Right cardiac atrium (tissue), 5 donors: Measurements from ENCODE around the gene ITPR1. TPM values are rescaled to one million over a fixed set of nuclear protein-coding genes. Genes with fewer than 3 reads are reported as not detected.
A peak's percentile ranks its signal among the peaks of the same experiment; 100 is the strongest.

Experiments
- ATAC-seq, 2 donors: fragments of 200-7000 bp; cut with Tn5 transposase; one replicate each; pipeline versions ENCODE4 v1.8.0 to v1.9.1; 2020; ENCODE audit warnings: moderate library complexity in 2 of 2, mild to moderate bottlenecking in 1 of 2
- DNase-seq, 3 donors: peaks; one replicate each; pipeline ENCODE4 v3.0.0-alpha.2; 2020
- H3K27ac ChIP-seq: one replicate; pipeline ENCODE4 v1.5.1; 2013; ENCODE audit warnings: mild to moderate bottlenecking, low read length, control low read depth, moderate library complexity
- H3K27me3 ChIP-seq: one replicate; pipeline ENCODE4 v1.6.1; 2013; ENCODE audit not compliant: control insufficient read depth, insufficient read depth
- H3K4me1 ChIP-seq: one replicate; pipeline ENCODE4 v1.6.1; 2013; ENCODE audit warnings: low read length; ENCODE audit not compliant: control insufficient read depth, insufficient read depth
- H3K4me3 ChIP-seq: one replicate; pipeline ENCODE4 v1.5.1; 2013; ENCODE audit warnings: low read length, control low read depth
- H3K9me3 ChIP-seq: one replicate; pipeline ENCODE4 v1.6.1; 2013; ENCODE audit warnings: low read length; ENCODE audit not compliant: control insufficient read depth
- WGBS: extraction: QIAGEN DNeasy Blood & Tissue Kit; methylation state at CpG from one replicate; pipeline ENCODE4 v1.1.7; 2013; 5-methylcytosine and 5-hydroxymethylcytosine counted together
- intact Hi-C, 4 donors: fragments of 100-400 bp; cut with DNase I; formaldehyde crosslinking; loops; one replicate each; pipeline versions ENCODE4 v1.11.0 to v1.14.0; 2022 to 2023
- polyA plus RNA-seq: library from polyadenylated mRNA; stranded (reverse); fragments of 200-250 nt; gene quantifications from one replicate; pipeline ENCODE4 v1.2.3, GENCODE V29; 2013
- total RNA-seq, 4 donors: library from RNA; stranded (reverse); fragmentation: NEBNext Ultra II Directional; extraction: Animal tissue kit (Norgen Biotek cat#: 25700); gene quantifications; one replicate each; pipeline ENCODE4 v1.2.1, GENCODE V29; 2021
- donor health status: healthy with polysubstance abuse.
- donor health status: DM: no; HTN: yes; CAD: no.
- donor health status: DM: no; HTN: no; CAD: no.
- donor health status: DM: no; HTN: yes; CAD: no; lungs with severe emphysema.
- donor health status: DM: yes; HTN: yes; CAD: no.

ITPR1 gene
- total and polyA plus RNA-seq, 5 donors = 13.9 to 59.0 (median 39.5) TPM

DNA sequence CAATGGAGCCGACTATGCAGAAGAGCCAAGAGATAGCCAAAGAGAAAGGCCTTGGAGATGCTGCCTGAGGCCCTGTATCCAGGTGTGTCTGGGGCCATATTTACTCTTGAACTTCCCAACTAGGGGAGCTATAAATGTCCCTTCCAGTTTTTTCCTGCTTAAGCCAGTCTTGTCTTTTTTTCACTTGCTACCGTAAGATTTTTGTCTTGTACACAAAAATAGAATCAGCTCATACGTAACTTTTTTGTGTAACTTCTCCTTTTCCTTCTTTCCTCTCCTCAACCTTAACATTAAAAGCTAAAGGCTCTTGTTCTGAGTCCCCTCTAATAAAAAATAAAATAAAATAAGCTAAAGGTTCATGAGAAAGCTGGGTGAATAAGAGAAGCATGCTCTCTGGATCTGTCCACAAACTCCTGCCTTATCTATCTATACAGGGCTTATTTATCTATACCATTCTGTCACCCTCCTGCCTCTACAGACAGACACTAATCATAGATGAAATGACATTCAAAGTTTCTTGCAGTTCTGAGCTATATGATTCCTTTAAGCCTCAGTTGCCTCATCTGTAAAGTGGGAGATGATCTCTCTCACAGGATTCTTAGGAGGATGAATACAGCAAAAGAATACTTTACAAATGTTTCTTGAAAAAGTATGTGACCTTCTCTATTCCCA lies 30.6 kb upstream of the ITPR1 start:
- WGBS = 85% methylated on average over 3 of the region's 3 CpGs
- no peaks in the 10 kb centered on the region for H3K27me3 ChIP-seq
- H3K4me3 ChIP-seq = no peak overlapping the region
- no peak overlapping the region for H3K27ac ChIP-seq
- intact Hi-C loops = loop anchor here in 1 of 4 donors (10.0 kb wide), 1 partner anchor 108 kb away; no protein-coding TSS in a partner anchor
- ATAC-seq (no peak), DNase-seq (no peak)
- H3K9me3 ChIP-seq = no peaks in the 10 kb centered on the region
- peaks cover 2% of the 10 kb centered on the region for H3K4me1 ChIP-seq

DNA sequence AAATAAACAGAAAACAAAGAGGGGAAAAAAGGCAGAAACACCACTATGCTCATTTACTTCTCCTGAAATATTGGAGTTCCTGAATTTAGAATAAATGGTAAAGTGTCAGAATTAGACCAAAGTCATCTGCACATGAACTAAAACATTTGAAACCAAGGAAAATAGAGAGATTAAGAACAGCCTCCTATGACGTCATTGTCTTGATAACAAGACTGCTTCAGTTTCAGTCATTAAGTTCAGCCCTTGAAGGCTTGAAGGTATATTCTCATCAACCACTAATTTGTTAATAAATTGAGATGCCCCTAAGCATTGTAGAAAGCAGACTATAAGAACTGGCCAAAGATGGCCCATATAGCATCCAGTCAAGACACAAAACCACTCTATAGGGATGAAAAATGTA lies 28.6 kb upstream of the ITPR1 start:
- ATAC-seq = no peak
- intact Hi-C loops = loop anchor here in 1 of 4 donors (10.0 kb wide), 1 partner anchor 110 kb away; no protein-coding TSS in a partner anchor
- peaks cover 2% of the 10 kb centered on the region for H3K4me1 ChIP-seq
- no peak overlapping the region for H3K4me3 ChIP-seq
- H3K27ac ChIP-seq = no peak overlapping the region
- WGBS = 55% methylated on average over 1 of the region's 1 CpG
- DNase-seq = no peak
- no peaks in the 10 kb centered on the region for H3K27me3 ChIP-seq
- no peaks in the 10 kb centered on the region for H3K9me3 ChIP-seq

DNA sequence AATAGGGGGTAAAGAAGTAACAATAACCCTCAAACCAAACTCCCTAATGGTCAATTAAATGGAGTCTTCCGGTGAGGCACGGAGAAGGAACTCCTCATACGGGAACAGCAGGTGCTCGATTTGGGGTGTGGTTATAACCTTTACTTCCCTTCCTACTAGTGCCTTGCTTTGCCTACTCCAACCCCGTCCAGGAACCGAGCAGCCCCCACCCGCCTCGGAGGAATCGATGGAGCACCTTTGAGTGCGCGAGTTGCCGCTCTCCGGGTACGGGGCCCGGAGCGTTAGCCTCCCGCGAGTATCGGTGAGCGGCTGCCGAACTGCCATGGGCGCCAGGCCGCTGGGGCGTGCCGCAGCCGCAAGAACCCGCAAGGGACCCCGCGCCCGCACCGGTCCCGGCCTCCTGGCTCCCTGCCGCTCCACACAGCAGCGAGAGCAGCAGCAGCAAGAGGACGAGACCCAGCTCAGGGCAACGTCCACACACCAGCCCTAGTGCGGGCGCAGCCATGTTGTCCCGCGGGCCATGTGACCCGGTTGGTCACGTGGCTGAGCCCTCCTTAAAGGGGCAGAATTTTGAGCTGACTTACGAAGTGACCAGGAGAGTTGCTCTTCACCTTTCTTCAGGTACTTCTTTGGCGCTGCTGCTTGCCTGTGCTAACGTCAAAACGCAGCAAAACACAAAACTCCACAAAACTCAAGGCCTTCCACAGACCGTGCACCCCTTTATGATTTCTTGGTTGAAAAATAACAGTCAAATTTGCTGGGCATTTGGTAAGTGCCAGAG lies 26.2 kb upstream of the ITPR1 start, which contains the start of gene SUMF1:
SUMF1 (minus strand) TSS at position 529 of the 781 bp plus-strand sequence; CDS start at position 505, 24 bp downstream.
- Histone ChIP-seq H3K9me3 (no peaks in the 10 kb centered on the region), H3K27me3 (no peaks in the 10 kb centered on the region), H3K4me1 (no peaks in the 10 kb centered on the region), H3K27ac (peak within 1 kb of the TSS; percentile 36), H3K4me3 (peak within 1 kb of the TSS; percentile 68)
- ATAC-seq = peak; percentile 98 to 99
- under 1% methylated on average over 47 of the region's 47 CpGs for WGBS
- intact Hi-C loops = loop anchor here in 1 of 4 donors (10.0 kb wide), 1 partner anchor 112 kb away; no protein-coding TSS in a partner anchor
- DNase-seq = peak; percentile 78 to 93 (median 90)

DNA sequence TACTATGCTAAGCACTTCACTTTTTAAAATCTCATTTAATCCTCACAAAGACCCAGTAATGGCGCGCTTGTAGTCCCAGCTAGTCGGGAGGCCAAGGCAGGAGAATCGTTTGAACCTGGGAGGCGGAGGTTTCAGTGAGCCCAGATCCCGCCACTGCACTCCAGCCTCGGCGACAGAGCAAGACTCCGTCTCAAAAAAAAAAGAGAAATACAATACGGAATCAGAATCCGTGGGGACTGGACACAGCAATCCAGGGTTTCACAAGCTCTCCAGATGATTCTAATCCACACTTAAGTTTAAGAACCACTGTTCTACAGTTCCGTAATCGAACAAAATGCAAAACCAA lies 25.7 kb upstream of the ITPR1 start:
- Histone ChIP-seq H3K27me3 (no peaks in the 10 kb centered on the region), H3K9me3 (no peaks in the 10 kb centered on the region), H3K4me3 (peak overlapping the region; percentile 68), H3K4me1 (no peaks in the 10 kb centered on the region), H3K27ac (peak overlapping the region; percentile 36)
- WGBS = 65% methylated on average over 13 of the region's 13 CpGs
- DNase-seq (no peak), ATAC-seq (no peak)
- intact Hi-C loops = loop anchor here in 1 of 4 donors (10.0 kb wide), 1 partner anchor 113 kb away; no protein-coding TSS in a partner anchor

DNA sequence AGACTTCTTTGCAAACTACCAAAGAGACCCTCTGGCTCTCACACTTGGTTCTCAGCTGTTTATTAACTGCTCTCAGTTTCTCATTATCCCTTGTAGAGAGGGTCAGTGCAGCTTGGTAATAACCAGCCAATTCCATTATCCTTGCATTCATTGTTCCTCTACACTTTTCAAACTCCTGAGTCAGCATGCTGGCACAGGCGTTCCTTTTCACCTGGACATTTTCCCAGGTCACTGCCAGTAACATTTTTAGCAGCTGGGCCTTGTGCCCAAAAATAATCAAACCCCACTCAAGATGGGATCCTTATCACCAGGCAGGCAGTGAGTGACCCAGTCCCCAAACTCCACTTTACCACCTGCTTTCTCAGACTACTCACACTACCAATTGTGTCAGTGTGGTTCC lies 21.2 kb upstream of the ITPR1 start:
- Histone ChIP-seq H3K9me3 (no peaks in the 10 kb centered on the region), H3K27ac (no peak overlapping the region), H3K4me3 (no peak overlapping the region), H3K4me1 (peaks cover 2% of the 10 kb centered on the region), H3K27me3 (no peaks in the 10 kb centered on the region)
- DNase-seq (no peak), ATAC-seq (no peak)
- WGBS = 39% methylated on average over 1 of the region's 1 CpG
- intact Hi-C loops = no loop called here

DNA sequence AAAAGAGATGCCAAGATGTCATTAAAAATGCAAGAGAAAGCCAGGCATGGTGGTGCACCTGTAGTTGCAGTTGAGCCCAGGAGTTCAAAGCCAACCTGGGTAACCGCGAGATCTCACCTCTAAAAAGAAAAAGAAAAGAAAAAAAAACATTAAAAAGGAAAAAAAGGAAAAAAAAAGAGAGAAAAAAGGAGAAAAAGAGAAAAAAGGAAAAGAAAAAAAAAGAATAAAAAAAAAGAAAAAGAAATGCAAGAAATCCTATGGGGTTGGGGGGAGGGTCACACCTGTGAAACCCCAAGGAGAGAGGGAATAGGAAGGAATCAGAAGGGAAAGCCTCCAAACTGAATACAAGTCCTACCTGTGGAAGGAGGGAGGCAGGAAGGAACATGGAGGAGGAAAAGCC lies 20.8 kb upstream of the ITPR1 start:
- Histone ChIP-seq H3K4me3 (no peak overlapping the region), H3K27ac (no peak overlapping the region), H3K27me3 (no peaks in the 10 kb centered on the region), H3K9me3 (no peaks in the 10 kb centered on the region), H3K4me1 (peaks cover 2% of the 10 kb centered on the region)
- intact Hi-C loops = no loop called here
- WGBS = 95% methylated on average over 2 of the region's 2 CpGs
- DNase-seq = no peak
- no peak for ATAC-seq

DNA sequence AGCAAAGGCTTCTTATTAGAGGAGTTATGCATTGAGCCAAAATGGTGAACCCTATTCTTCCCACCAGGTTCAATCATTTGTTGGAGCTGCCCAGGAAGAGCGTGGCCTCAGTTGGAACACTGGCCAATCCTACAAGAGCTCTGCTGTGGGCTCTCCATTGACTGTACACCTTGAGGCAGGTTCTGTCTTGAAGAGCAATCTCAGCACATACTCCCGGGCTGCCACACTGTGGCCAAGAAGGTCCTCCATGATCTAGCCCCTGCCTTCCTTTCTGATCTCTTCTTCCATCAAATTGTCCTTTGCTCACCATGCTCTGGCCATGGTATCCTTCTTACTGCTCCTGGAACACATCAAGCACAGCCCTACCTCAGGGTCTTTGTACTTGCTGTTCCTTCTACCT lies 20.4 kb upstream of the ITPR1 start:
- intact Hi-C loops = no loop called here
- no peaks in the 10 kb centered on the region for H3K9me3 ChIP-seq
- H3K4me1 ChIP-seq = peaks cover 2% of the 10 kb centered on the region
- no peak overlapping the region for H3K27ac ChIP-seq
- ATAC-seq (no peak), DNase-seq (no peak)
- WGBS = 94% methylated on average over 2 of the region's 2 CpGs
- no peak overlapping the region for H3K4me3 ChIP-seq
- no peaks in the 10 kb centered on the region for H3K27me3 ChIP-seq

DNA sequence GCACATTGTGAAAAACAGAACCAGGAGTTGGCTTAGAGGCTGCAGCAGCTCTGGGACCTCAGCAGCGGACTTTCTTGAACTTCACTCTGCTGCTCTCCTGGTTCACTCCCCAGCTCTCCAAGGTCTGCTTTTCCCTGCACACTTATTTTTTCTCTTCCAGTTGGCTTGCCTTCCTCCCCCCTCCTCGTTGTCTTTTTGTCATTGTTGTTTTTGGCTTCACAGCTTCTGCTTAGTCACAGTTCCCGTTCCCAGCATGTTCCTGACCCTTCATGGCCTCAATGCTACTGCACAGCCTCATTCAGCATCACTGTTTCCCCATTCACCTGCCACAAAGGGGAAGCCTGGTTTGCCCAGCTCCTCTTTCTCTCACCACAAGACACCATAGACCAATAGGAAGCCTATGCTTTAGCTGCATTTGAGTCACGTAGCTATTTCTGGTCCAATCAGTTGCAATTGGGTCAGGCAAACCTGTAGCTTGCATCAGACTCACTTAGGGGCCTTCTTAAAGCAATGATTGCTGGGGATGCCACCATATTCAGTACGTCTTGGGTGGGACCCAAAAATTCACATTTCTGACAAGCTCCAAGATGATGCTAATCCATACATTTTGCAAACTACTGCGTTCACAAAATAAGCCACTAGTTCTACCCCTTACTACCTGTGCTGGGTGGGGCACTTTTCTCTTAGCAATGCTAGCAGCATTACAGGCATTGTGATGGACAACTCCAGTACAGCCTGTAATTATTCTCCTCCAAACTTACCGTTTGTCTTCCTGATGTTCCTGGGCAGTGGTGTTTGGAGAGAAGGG lies 18.3 kb upstream of the ITPR1 start:
- Histone ChIP-seq H3K9me3 (no peaks in the 10 kb centered on the region), H3K4me1 (peaks cover 2% of the 10 kb centered on the region), H3K27ac (peak overlapping the region; percentile 47), H3K27me3 (no peaks in the 10 kb centered on the region), H3K4me3 (no peak overlapping the region)
- intact Hi-C loops = no loop called here
- 48% methylated on average over 7 of the region's 7 CpGs for WGBS
- DNase-seq (peak; percentile 33 to 60 (median 56)), ATAC-seq (peak; percentile 92 to 95)

DNA sequence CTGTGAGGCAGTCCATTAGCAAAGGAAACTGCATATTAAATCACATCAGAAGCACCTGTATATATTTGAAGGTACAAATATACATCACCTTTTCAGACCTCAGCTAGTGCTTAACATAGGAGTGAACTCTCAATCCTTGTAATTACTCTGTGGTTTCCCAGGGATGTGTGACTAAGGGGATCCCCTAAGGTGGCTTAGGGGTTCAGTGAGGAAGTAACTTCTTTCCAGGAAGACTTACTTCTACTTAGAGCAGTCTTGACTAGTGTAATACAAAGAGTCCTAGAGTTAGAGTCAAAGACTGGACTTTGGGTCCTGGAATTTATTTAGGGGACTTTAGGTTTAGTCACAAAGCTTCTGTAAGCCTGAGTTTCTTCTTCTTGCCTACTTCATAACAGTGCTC lies 17.3 kb upstream of the ITPR1 start:
- Histone ChIP-seq H3K4me1 (peaks cover 2% of the 10 kb centered on the region), H3K4me3 (no peak overlapping the region), H3K27me3 (no peaks in the 10 kb centered on the region), H3K9me3 (no peaks in the 10 kb centered on the region), H3K27ac (no peak overlapping the region)
- intact Hi-C loops = no loop called here
- ATAC-seq (no peak), DNase-seq (no peak)

DNA sequence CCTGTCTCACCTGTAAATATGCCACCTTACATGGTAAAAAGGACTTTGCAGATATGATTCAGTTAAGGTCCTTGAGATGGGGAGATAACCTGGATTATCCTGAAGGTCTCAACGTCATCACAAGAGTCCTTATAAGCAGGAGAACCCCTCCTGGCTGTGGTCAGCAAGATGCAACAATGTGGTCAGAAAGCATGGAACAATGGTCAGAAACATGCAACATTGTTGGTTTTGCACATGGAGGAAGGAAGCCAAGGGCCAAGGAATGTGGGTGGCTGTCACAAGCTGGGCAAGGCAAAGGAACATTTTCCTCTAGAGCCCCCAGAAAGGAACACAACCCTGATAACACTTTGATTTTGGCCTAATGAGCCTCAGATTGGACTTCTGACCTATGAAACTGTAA lies 16.7 kb upstream of the ITPR1 start:
- WGBS = 43% methylated on average over 1 of the region's 1 CpG
- ATAC-seq (peak in 1 of 2 donors; percentile 45), DNase-seq (no peak)
- Histone ChIP-seq H3K9me3 (no peaks in the 10 kb centered on the region), H3K4me3 (no peak overlapping the region), H3K27ac (no peak overlapping the region), H3K27me3 (no peaks in the 10 kb centered on the region), H3K4me1 (peaks cover 2% of the 10 kb centered on the region)
- intact Hi-C loops = no loop called here

DNA sequence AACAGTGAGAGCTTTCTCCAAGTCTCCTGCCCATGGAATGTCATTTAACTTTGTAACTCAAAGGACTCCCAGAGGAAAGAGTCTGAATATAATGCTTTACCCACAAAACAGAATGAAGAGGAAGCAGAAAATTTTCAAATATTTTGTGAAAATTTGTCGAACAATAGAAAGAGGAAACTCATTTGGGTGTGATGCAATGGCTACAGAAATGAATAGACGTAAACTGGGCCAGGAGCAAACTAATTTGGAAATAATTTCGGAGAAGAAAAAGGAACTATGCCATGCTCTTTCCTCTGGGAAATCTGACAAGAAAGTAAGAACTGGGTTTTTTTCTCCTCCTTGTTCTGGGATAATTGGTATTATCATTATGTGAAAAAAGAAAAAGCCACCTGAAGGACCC lies 14.9 kb upstream of the ITPR1 start:
- Histone ChIP-seq H3K27ac (no peak overlapping the region), H3K4me3 (no peak overlapping the region), H3K9me3 (no peaks in the 10 kb centered on the region), H3K4me1 (peaks cover 2% of the 10 kb centered on the region), H3K27me3 (no peaks in the 10 kb centered on the region)
- 55% methylated on average over 3 of the region's 3 CpGs for WGBS
- DNase-seq = no peak
- no peak for ATAC-seq
- intact Hi-C loops = no loop called here
